AG09319 (cell line): Measurements from ENCODE around the gene MYBPH.
A peak's percentile ranks its signal among the peaks of the same experiment; 100 is the strongest.

Experiments
- DNase-seq: peaks from one replicate; pipeline ENCODE4 v3.0.0-alpha.2; 2010; ENCODE audit warnings: low read depth; ENCODE audit errors: extremely low read depth
- CTCF ChIP-seq: IDR thresholded peaks from 2 replicates; pipeline ENCODE4 v1.5.1; 2011; ENCODE audit warnings: low read depth, mild to moderate bottlenecking, inconsistent platforms, low read length, moderate library complexity

MYBPH gene

GRCh38 chr1:203169770-203170520 is 5.7 kb downstream of the MYBPH start:
- no peak for DNase-seq
- TF ChIP-seq CTCF = no peak

DNA sequence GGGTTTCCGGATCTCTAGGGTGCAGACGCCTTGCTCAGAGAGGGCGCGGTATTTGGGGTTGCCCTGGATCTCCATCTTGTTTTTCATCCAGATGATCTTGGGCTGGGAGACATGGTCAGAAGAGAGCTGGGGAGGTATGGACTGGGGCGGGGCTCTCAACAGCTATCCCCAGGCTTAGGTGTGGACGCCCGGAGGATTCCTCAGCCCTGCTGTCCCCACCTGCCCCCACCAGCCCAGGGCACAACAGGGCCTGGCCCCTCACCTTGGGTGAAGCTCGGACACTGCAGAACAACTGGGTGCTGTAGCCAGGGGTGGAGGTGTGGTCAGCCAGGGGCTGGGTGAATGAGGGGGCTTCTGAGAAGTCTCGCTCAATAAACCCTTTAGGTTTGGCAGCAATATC is 6.6 kb downstream of the MYBPH start:
- no peak for DNase-seq
- TF ChIP-seq CTCF = no peak

- DNase-seq = no peak
- TF ChIP-seq CTCF = no peak
Observed at GRCh38 chr1:203168256-203168786, 7.3 kb downstream of the MYBPH start.

- TF ChIP-seq CTCF = no peak
- no peak for DNase-seq
Observed at GRCh38 chr1:203167913-203168200, 7.8 kb downstream of the MYBPH start.

DNA sequence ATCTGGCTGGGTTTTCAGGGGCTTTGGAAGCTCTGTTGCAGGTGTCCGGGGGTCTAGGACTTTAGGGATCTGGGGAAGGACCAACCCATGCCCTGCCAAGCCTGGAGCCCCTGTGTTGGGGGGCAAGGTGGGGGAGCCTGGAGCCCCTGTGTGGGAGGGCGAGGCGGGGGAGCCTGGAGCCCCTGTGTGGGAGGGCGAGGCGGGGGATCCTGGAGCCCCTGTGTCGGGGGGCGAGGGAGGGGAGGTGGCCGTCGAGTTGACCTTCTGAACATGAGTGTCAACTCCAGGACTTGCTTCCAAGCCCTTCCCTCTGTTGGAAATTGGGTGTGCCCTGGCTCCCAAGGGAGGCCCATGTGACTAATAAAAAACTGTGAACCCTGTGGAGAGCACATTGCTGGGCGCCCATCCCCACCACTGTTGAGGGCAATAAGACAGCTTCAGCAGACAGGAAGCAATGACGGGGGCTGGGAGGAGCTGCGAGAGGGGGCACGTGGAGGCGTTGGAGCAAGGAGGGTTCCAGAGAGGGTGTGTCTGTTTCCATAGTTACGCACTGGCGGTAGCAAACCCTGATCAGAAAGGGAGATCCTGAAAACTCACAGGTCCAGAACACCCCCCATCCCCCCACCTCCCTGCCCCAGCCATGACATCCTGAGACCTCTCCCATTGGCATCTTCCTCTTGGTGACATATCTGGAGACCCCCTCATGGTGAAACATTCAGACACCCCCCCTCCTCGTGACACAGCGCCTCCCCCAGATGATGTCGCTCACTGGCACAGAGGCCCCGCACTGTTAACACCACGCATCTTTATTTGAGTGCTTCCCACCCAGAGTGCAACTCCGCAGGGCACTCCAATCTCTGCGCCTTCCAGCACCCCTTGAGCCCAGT is 8.4 kb downstream of the MYBPH start:
- no peak for DNase-seq
- TF ChIP-seq CTCF = no peak

- DNase-seq = no peak
- peak; percentile 7 for TF ChIP-seq CTCF
Observed at GRCh38 chr1:203166192-203166940, 9.3 kb downstream of the MYBPH start.

DNA sequence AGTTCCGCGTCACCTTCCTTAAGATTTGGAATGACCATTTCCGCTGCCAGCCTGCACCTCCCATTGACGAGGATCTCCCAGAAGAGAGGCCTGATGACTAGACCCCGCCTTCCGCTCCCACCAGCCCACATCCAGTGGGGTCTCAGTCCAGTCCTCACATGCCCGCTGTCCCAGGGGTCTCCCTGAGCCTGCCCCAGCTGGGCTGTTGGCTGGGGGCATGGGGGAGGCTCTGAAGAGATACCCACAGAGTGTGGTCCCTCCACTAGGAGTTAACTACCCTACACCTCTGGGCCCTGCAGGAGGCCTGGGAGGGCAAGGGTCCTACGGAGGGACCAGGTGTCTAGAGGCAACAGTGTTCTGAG is 9.8 kb downstream of the MYBPH start:
- DNase-seq = no peak
- TF ChIP-seq CTCF = no peak
